ENCODE measurements around the gene RAD18.

RAD18 gene

GRCh38 chr3:8985411-8985831 lies 22.1 kb upstream of the RAD18 start:
- DNase-seq: no peak

- no peak for DNase-seq
These were observed 21.3 kb upstream of the RAD18 start for GRCh38 chr3:8984526-8984925.

- no peak for DNase-seq
These were observed 20.8 kb upstream of the RAD18 start for GRCh38 chr3:8984081-8984480.

- DNase-seq: no peak
These were observed 20.3 kb upstream of the RAD18 start for GRCh38 chr3:8983591-8983990.

GRCh38 chr3:8983026-8983425 lies 19.8 kb upstream of the RAD18 start:
- DNase-seq: no peak

GRCh38 chr3:8982509-8982908 lies 19.2 kb upstream of the RAD18 start:
- DNase-seq: no peak

GRCh38 chr3:8981700-8982099 lies 18.4 kb upstream of the RAD18 start:
- no peak for DNase-seq

- no peak for DNase-seq
These were observed 18.0 kb upstream of the RAD18 start for GRCh38 chr3:8981296-8981695.

- DNase-seq: no peak
These were observed 17.5 kb upstream of the RAD18 start for GRCh38 chr3:8980756-8981257.

GRCh38 chr3:8979262-8979661 lies 16.0 kb upstream of the RAD18 start:
- no peak for DNase-seq

- DNase-seq: no peak
These were observed 15.3 kb upstream of the RAD18 start for GRCh38 chr3:8978551-8978950.

GRCh38 chr3:8976540-8977182 lies 13.4 kb upstream of the RAD18 start:
- DNase-seq: no peak

GRCh38 chr3:8975081-8976020 lies 12.1 kb upstream of the RAD18 start:
- no peak for DNase-seq

- DNase-seq: no peak
These were observed 11.2 kb upstream of the RAD18 start for GRCh38 chr3:8974458-8974857.

- DNase-seq: no peak
These were observed 9.4 kb upstream of the RAD18 start for GRCh38 chr3:8972639-8973038.

- peak; percentile 3 for DNase-seq
These were observed 7.8 kb upstream of the RAD18 start for GRCh38 chr3:8970971-8971589.

- no peak for DNase-seq
These were observed 6.0 kb upstream of the RAD18 start for GRCh38 chr3:8969241-8969640.

GRCh38 chr3:8968375-8968882 lies 5.2 kb upstream of the RAD18 start:
- DNase-seq: no peak

GRCh38 chr3:8967553-8967952 lies 4.3 kb upstream of the RAD18 start:
- DNase-seq: no peak

- DNase-seq: no peak
These were observed 3.6 kb upstream of the RAD18 start for GRCh38 chr3:8966820-8967348.

GRCh38 chr3:8966150-8966819 lies 3.0 kb upstream of the RAD18 start:
- DNase-seq: no peak
